ENCODE results near the gene PHF21B. TPM values are rescaled to one million over a fixed set of nuclear protein-coding genes. Genes with fewer than 3 reads are reported as not detected.

Gene PHF21B
- total and polyA plus RNA-seq, 5 donors from 2014 or later, result not detected

GRCh38 chr22:44891293-44891747 is 118.5 kb downstream of the PHF21B start:
- Histone ChIP-seq H3K4me1 (ENCODE audit: control insufficient read depth, insufficient read depth, low read length, poor library complexity, severe bottlenecking) (no peaks in the 10 kb centered on the region), H3K27me3 (ENCODE audit: control insufficient read depth, insufficient read depth, low read length) (no peaks in the 10 kb centered on the region), H3K9me3 (ENCODE audit: control insufficient read depth in 2 of 2, low read length in 2 of 2) (no peaks in the 10 kb centered on the region), H3K27ac (ENCODE audit: insufficient read depth, low read length, poor library complexity, severe bottlenecking) (no peak overlapping the region), H3K4me3 (ENCODE audit: low read depth, low read length) (no peak overlapping the region), H3K36me3 (ENCODE audit: control insufficient read depth, insufficient read depth, low read length) (no peaks in the 10 kb centered on the region)
- Mint-ChIP-seq H3K4me3 (no peak overlapping the region), H3K27me3 (peaks cover 9% of the 10 kb centered on the region), H3K4me1 (no peaks in the 10 kb centered on the region), H3K27ac (no peak overlapping the region), H3K36me3 (no peaks in the 10 kb centered on the region), H3K9me3 (peaks cover 0 to 1% (median 0%) of the 10 kb centered on the region in 7 donors)
- ATAC-seq (ENCODE audit: low read depth in 2 of 2) (no peak), DNase-seq (no peak)

DNA sequence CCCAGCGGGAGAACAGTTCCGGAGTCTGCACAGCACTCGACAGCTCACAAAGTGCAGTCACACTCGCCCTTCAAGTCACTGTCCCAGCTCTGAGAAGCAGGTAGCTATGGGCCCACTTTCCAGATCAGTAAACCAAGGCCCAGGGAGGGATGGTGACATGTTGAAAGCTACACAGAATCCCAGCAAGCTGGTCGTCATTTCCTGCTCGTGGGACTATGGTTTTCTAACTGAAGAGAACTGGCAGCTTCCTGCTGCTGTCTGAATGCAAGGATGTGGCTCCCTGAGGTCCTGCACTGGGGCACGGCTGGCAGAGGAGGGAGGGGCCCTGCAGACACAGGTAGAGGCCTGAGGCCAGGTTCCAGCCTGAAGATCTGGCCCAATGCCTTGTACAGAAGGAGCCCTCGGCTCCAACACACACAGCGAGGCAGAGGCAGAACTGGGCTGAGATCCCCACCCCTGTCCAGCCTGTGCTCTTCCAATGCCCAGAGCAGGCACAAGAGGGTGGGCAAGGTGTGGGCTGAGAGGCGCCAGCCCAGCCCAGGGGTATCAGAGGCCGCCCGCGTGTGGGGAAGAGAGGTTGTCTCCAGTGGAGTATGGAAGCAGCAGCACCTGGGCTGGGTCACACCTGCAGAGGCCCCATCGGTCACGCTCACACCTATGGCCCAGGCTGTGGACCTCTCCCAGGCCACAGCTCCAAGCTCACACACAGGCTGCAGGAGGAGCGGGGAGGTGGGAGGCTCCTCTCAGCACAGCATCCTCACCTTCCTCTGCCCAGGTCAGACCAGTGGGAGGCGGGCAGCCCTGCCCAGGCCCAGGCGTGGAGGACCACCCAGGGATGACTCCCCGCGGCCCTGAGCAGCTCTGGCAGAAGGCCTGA is 119.2 kb downstream of the PHF21B start:
- Histone ChIP-seq H3K4me1 (ENCODE audit: control insufficient read depth, insufficient read depth, low read length, poor library complexity, severe bottlenecking) (no peaks in the 10 kb centered on the region), H3K9me3 (ENCODE audit: control insufficient read depth in 2 of 2, low read length in 2 of 2) (no peaks in the 10 kb centered on the region), H3K27ac (ENCODE audit: insufficient read depth, low read length, poor library complexity, severe bottlenecking) (no peak overlapping the region), H3K4me3 (ENCODE audit: low read depth, low read length) (no peak overlapping the region), H3K36me3 (ENCODE audit: control insufficient read depth, insufficient read depth, low read length) (no peaks in the 10 kb centered on the region), H3K27me3 (ENCODE audit: control insufficient read depth, insufficient read depth, low read length) (no peaks in the 10 kb centered on the region)
- no peak for ATAC-seq (ENCODE audit: low read depth in 2 of 2)
- Mint-ChIP-seq H3K4me3 (no peak overlapping the region), H3K27me3 (peaks cover 9% of the 10 kb centered on the region), H3K27ac (no peak overlapping the region), H3K36me3 (no peaks in the 10 kb centered on the region), H3K9me3 (peaks cover 0 to 1% (median 0%) of the 10 kb centered on the region in 7 donors), H3K4me1 (no peaks in the 10 kb centered on the region)
- no peak for DNase-seq

DNA sequence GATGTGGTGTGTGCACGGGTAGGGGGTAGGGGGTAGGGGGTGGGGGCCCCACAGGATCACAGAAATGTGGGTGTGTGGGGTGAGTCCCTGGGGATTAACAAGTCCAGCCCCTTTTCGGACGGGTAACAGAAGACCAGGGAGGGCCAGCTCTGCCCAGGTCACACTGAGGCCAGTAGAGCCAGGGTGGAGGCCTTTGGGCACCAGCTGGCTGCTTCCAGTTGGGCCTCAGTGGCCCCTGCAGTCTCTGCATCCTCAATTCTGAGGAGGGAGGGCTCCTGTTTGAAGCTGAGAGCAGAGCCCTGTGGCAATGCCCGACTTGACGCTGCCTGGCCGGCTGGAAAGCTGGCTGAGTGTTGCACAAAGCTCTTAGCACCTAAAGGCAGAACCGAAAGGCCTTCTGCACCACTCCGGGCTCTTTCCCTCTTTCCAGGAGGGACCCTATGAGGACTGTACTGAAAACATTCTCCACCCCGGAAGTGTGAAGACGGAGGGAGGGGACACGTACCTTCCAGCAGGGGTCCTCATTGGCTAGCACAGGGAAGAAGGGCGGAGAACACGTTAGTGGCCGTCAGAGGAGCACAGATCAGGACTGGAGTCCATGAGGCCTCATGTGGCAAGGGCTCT is 120.4 kb downstream of the PHF21B start:
- peaks cover 9% of the 10 kb centered on the region for H3K27me3 Mint-ChIP-seq
- Histone ChIP-seq H3K27ac (ENCODE audit: insufficient read depth, low read length, poor library complexity, severe bottlenecking) (no peak overlapping the region), H3K4me3 (ENCODE audit: low read depth, low read length) (no peak overlapping the region), H3K9me3 (ENCODE audit: control insufficient read depth in 2 of 2, low read length in 2 of 2) (no peaks in the 10 kb centered on the region), H3K36me3 (ENCODE audit: control insufficient read depth, insufficient read depth, low read length) (no peaks in the 10 kb centered on the region), H3K27me3 (ENCODE audit: control insufficient read depth, insufficient read depth, low read length) (no peaks in the 10 kb centered on the region), H3K4me1 (ENCODE audit: control insufficient read depth, insufficient read depth, low read length, poor library complexity, severe bottlenecking) (no peaks in the 10 kb centered on the region)
- no peaks in the 10 kb centered on the region for H3K36me3 Mint-ChIP-seq
- H3K27ac Mint-ChIP-seq, result no peak overlapping the region
- H3K9me3 Mint-ChIP-seq, result peaks cover 0 to 1% (median 0%) of the 10 kb centered on the region in 7 donors
- no peak for ATAC-seq (ENCODE audit: low read depth in 2 of 2)
- DNase-seq, result no peak
- no peaks in the 10 kb centered on the region for H3K4me1 Mint-ChIP-seq
- H3K4me3 Mint-ChIP-seq, result no peak overlapping the region

DNA sequence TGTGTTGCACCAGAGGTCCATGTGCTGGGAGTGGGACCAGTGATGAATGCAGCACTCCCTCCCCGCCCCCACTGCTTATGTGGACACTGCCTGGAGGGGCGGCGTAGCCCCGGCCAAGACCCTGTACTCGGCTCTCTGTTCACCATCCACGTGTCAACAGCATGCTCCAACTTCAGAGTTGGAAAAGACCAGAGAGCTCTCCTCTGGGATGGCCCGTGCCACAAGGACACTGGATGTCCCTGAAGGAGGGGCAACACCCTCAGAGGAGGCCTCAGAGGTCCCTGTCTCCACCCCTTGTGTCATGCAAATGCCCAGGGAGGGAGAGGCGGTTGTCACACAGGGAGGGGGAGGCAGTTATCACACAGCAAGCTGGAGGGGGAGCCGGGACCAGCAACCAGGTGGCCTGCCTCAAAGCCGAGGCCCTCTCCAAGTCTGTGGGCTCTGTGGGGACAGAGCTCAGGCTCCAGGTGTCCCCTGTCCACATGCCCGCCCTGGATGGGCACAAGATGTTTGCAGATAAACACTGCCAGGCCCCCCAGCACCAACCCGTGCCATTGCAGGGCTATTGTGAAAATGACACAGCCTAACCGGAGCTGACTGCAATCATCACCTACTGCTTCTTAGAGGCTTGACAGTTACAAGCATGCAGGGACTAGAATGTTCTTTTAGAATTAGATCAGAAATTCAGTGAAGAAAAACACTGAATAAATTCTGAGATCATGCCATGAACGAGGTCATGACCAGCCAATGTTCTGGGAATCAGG is 121.1 kb downstream of the PHF21B start:
- Mint-ChIP-seq H3K27ac (no peak overlapping the region), H3K36me3 (no peaks in the 10 kb centered on the region), H3K4me3 (no peak overlapping the region), H3K4me1 (no peaks in the 10 kb centered on the region), H3K9me3 (no peaks in the 10 kb centered on the region), H3K27me3 (peaks cover 6% of the 10 kb centered on the region)
- no peaks in the 10 kb centered on the region for H3K27me3 ChIP-seq (ENCODE audit: control insufficient read depth, insufficient read depth, low read length)
- H3K4me1 ChIP-seq (ENCODE audit: control insufficient read depth, insufficient read depth, low read length, poor library complexity, severe bottlenecking), result no peaks in the 10 kb centered on the region
- no peaks in the 10 kb centered on the region for H3K9me3 ChIP-seq (ENCODE audit: control insufficient read depth in 2 of 2, low read length in 2 of 2)
- no peak for ATAC-seq (ENCODE audit: low read depth in 2 of 2)
- H3K36me3 ChIP-seq (ENCODE audit: control insufficient read depth, insufficient read depth, low read length), result no peaks in the 10 kb centered on the region
- no peak overlapping the region for H3K4me3 ChIP-seq (ENCODE audit: low read depth, low read length)
- H3K27ac ChIP-seq (ENCODE audit: insufficient read depth, low read length, poor library complexity, severe bottlenecking), result no peak overlapping the region
- no peak for DNase-seq

GRCh38 chr22:44887941-44888366 is 121.9 kb downstream of the PHF21B start:
- no peaks in the 10 kb centered on the region for H3K4me1 Mint-ChIP-seq
- no peaks in the 10 kb centered on the region for H3K36me3 Mint-ChIP-seq
- H3K4me3 Mint-ChIP-seq, result no peak overlapping the region
- H3K27me3 Mint-ChIP-seq, result peaks cover 6% of the 10 kb centered on the region
- Histone ChIP-seq H3K4me1 (ENCODE audit: control insufficient read depth, insufficient read depth, low read length, poor library complexity, severe bottlenecking) (no peaks in the 10 kb centered on the region), H3K27me3 (ENCODE audit: control insufficient read depth, insufficient read depth, low read length) (no peaks in the 10 kb centered on the region), H3K4me3 (ENCODE audit: low read depth, low read length) (no peak overlapping the region), H3K9me3 (ENCODE audit: control insufficient read depth in 2 of 2, low read length in 2 of 2) (no peaks in the 10 kb centered on the region), H3K36me3 (ENCODE audit: control insufficient read depth, insufficient read depth, low read length) (no peaks in the 10 kb centered on the region), H3K27ac (ENCODE audit: insufficient read depth, low read length, poor library complexity, severe bottlenecking) (no peak overlapping the region)
- no peaks in the 10 kb centered on the region for H3K9me3 Mint-ChIP-seq
- DNase-seq (no peak), ATAC-seq (ENCODE audit: low read depth in 2 of 2) (no peak)
- H3K27ac Mint-ChIP-seq, result no peak overlapping the region

GRCh38 chr22:44885806-44886360 is 123.9 kb downstream of the PHF21B start:
- no peaks in the 10 kb centered on the region for H3K27me3 ChIP-seq (ENCODE audit: control insufficient read depth, insufficient read depth, low read length)
- no peak overlapping the region for H3K4me3 Mint-ChIP-seq
- peaks cover 6% of the 10 kb centered on the region for H3K27me3 Mint-ChIP-seq
- H3K27ac Mint-ChIP-seq, result no peak overlapping the region
- ATAC-seq (ENCODE audit: low read depth in 2 of 2) (no peak), DNase-seq (no peak)
- peaks cover 0 to 1% (median 0%) of the 10 kb centered on the region in 7 donors for H3K9me3 Mint-ChIP-seq
- H3K4me1 ChIP-seq (ENCODE audit: control insufficient read depth, insufficient read depth, low read length, poor library complexity, severe bottlenecking), result no peaks in the 10 kb centered on the region
- H3K36me3 Mint-ChIP-seq, result no peaks in the 10 kb centered on the region
- no peak overlapping the region for H3K27ac ChIP-seq (ENCODE audit: insufficient read depth, low read length, poor library complexity, severe bottlenecking)
- H3K36me3 ChIP-seq (ENCODE audit: control insufficient read depth, insufficient read depth, low read length), result no peaks in the 10 kb centered on the region
- no peak overlapping the region for H3K4me3 ChIP-seq (ENCODE audit: low read depth, low read length)
- H3K4me1 Mint-ChIP-seq, result no peaks in the 10 kb centered on the region
- no peaks in the 10 kb centered on the region for H3K9me3 ChIP-seq (ENCODE audit: control insufficient read depth in 2 of 2, low read length in 2 of 2)

DNA sequence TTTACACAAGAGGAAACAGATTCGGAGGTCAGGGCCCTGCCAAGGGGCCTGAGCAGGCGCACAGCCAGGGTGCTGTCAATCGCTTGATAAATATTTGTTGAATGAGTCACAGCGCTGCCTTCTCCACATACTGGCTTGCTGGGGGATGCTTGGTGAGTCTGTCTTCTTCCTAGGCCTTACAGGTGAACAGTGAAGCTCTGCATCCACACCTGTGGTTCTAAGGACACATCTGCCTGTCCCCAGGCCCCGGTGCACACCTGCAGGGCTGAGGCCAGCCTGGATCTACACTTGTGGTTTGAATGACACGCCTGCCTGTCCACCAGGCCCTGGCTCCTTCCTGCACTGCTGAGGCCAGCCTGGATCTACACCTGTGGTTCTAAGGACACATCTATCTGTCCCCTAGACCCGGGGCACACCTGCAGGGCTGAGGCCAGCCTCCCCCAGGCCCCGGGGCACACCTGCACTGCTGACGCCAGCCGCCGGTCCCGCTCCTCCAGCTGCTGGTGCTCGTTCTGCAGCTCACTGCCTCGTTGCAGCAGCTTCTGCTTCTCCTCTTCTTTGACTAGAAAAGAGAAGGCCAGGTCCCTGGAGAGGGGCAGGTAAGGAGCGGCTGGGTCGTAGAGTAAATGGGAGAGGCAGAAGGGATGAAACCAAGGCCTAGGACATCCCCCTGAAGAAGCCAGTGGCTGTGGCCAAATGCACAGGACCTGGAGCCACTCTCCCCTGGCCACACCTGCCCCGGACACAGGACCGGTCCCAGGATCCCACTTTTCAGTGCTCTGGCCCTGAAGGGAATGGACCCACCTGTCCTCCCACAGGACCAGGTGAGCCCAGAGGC is 124.6 kb downstream of the PHF21B start:
- no peaks in the 10 kb centered on the region for H3K27me3 ChIP-seq (ENCODE audit: control insufficient read depth, insufficient read depth, low read length)
- Mint-ChIP-seq H3K4me3 (no peak overlapping the region), H3K36me3 (no peaks in the 10 kb centered on the region), H3K9me3 (peaks cover 0 to 1% (median 0%) of the 10 kb centered on the region in 7 donors), H3K27me3 (peaks cover 6% of the 10 kb centered on the region), H3K27ac (no peak overlapping the region), H3K4me1 (no peaks in the 10 kb centered on the region)
- no peaks in the 10 kb centered on the region for H3K9me3 ChIP-seq (ENCODE audit: control insufficient read depth in 2 of 2, low read length in 2 of 2)
- no peaks in the 10 kb centered on the region for H3K36me3 ChIP-seq (ENCODE audit: control insufficient read depth, insufficient read depth, low read length)
- ATAC-seq (ENCODE audit: low read depth in 2 of 2) (no peak), DNase-seq (no peak)
- no peak overlapping the region for H3K4me3 ChIP-seq (ENCODE audit: low read depth, low read length)
- no peaks in the 10 kb centered on the region for H3K4me1 ChIP-seq (ENCODE audit: control insufficient read depth, insufficient read depth, low read length, poor library complexity, severe bottlenecking)
- no peak overlapping the region for H3K27ac ChIP-seq (ENCODE audit: insufficient read depth, low read length, poor library complexity, severe bottlenecking)

All from CD4-positive, CD25-positive, alpha-beta regulatory T cell (primary cell).